GM21381 (cell line): ENCODE measurements around the gene CNOT10.

Experiments
- ATAC-seq: cut with Tn5 transposase; IDR thresholded peaks from one replicate; pipeline ENCODE4 v1.9.1; 2021; ENCODE audit warnings: mild to moderate bottlenecking, moderate library complexity; ENCODE audit not compliant: unreplicated experiment

CNOT10 gene

GRCh38 chr3:32816439-32817256 is 131.7 kb downstream of the CNOT10 start:
- no peak for ATAC-seq

DNA sequence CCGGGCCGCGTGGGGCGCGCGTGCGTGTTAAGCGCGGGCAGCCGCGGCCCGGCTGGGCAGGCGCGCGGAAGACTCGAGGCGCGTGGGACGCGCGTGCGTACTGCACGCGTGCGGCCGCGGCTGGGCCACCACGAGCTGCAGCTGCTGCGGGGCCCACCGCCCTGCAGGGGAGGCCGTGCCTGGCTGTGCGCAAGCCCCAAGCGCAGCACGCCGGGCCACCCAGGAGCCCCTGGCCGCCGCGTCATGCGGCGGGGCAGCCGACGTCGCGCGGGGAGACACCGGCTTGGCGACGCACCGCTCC is 132.2 kb downstream of the CNOT10 start:
- no peak for ATAC-seq

DNA sequence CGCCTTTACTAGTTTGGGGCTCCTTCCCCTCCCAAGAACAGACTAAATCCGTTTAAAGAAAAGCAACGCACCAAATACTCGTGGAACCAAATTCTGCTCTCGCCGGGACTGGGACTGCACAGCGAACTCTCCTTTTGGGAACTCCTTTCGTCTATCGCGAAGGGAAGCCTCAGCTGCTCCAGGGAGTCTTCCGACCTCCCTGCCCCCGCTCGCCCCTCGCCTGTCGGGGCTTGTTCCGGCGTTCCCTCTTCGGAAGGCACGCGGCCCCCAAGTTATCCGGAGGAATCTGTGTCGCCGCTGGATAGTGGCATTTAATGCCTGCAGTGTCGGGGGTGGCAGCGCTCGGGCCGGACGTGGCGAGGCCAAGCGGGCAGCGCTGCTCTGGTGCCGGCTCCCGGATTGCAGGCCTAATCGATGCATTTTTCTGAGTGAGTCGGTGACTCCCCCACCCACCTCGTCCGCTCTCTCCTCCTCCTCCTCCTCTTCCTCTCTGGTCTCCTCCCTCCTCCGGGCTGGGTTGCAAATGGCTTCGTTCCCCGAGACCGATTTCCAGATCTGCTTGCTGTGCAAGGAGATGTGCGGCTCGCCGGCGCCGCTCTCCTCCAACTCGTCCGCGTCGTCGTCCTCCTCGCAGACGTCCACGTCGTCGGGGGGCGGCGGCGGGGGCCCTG is 132.7 kb downstream of the CNOT10 start, which contains the start of gene TRIM71:
Gene TRIM71, plus strand, starts transcription at position 440 of the 671 bp plus-strand sequence. Its CDS starts 84 bp downstream, at position 524.
- ATAC-seq = no peak

DNA sequence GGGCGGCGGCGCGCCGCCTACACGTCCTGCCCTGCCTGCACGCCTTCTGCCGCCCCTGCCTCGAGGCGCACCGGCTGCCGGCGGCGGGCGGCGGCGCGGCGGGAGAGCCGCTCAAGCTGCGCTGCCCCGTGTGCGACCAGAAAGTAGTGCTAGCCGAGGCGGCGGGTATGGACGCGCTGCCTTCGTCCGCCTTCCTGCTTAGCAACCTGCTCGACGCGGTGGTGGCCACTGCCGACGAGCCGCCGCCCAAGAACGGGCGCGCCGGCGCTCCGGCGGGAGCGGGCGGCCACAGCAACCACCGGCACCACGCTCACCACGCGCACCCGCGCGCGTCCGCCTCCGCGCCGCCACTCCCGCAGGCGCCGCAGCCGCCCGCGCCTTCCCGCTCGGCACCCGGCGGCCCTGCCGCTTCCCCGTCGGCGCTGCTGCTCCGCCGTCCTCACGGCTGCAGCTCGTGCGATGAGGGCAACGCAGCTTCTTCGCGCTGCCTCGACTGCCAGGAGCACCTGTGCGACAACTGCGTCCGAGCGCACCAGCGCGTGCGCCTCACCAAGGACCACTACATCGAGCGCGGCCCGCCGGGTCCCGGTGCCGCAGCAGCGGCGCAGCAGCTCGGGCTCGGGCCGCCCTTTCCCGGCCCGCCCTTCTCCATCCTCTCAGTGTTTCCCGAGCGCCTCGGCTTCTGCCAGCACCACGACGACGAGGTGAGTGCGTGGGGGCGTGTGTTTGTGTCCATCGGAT is 133.4 kb downstream of the CNOT10 start:
- no peak for ATAC-seq

GRCh38 chr3:32818970-32819511 is 134.1 kb downstream of the CNOT10 start:
- ATAC-seq = no peak

GRCh38 chr3:32819551-32820348 is 134.8 kb downstream of the CNOT10 start:
- no peak for ATAC-seq

DNA sequence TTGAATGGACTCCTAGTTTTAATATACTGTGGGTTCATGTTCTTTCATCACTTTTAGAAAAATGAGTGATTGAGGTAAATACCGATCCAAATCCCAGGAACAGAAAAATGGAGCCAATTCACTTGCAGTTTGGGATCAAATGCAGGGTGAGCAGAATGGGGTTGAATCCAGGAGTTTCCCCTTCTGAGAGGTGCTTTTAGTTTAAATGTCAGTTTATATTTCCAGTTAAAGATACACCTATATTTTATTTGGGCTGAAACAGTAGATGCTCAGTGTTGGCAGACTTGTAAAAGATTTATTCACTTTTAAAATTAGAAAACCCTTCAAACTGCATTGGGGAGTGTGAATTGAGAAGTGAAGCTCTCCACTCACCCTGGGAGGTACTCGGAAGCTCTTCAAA is 135.4 kb downstream of the CNOT10 start:
- no peak for ATAC-seq

DNA sequence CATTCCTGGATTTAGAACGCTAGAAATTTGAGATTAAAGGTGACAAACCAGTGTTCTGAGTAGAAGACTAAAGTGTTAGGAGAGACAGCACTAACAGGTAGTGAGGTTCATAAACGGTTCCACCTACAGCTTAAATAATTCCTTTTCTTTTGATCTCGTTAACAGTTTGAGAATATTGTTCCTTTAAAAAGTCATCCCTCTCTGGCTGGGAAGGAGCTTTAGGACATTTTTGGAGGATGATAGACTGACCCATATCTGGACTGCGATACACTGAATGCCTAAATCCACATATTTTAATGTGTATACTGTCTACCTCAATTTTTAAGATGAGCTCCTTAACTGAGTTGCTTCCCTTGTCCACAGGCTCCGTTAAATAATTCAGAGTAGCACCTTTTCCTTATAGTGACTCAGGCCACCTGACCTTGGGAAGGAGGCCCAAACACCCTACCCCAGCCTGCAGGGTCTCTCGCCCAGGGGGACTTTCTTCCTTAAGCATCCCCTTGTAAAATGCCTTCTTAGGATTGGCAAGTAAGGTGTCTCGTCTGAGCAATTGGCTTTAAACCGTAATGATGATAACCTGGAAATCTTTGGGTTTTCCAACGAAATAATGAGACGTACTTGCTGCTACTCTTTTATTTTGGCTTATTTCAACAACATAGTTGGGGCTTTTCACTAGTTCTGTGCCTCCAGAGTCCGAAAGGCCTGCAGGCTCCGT is 136.1 kb downstream of the CNOT10 start:
- ATAC-seq = no peak

DNA sequence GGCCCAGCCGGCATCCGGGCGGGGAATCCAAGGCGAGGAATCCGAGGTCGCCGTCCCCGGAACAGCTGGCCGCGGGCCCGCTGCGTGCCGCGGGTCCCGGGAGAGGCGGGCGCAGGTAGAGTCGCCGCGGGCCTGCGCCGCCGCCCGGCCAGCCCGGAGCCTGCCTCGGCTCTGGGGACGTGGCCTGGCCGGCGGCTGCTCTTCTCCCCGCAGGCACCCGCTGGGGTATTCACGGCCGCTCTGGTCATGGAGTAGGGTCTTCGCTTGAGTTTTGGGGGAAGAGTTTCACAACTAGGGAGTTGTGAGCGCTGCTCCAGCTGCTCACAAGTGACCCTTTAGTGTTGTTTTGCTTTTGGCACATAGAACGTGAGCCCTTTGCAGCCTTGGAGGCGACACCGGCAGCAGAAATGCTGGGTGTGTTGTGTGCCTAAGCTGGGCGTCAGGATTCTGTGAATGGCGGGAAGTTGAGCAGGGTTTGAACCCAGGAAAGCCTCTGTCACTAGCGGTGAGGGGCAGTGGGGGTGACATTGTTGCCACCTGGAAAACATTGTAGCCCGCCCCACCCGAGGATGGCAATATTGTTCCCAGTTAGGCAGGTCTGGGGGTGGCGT is 136.8 kb downstream of the CNOT10 start:
- no peak for ATAC-seq

GRCh38 chr3:32822609-32823498 is 137.9 kb downstream of the CNOT10 start:
- no peak for ATAC-seq
